HL-60/S4 (cell line): Measurements from ENCODE around the gene CTNS.

Experiments
- in situ Hi-C: fragments of 300-500 bp; cut with MboI; formaldehyde crosslinking; loops from 2 replicates; pipeline ENCODE4 v1.14.3; 2022; ENCODE audit warnings: low sequenced_read_pairs

Gene CTNS

DNA sequence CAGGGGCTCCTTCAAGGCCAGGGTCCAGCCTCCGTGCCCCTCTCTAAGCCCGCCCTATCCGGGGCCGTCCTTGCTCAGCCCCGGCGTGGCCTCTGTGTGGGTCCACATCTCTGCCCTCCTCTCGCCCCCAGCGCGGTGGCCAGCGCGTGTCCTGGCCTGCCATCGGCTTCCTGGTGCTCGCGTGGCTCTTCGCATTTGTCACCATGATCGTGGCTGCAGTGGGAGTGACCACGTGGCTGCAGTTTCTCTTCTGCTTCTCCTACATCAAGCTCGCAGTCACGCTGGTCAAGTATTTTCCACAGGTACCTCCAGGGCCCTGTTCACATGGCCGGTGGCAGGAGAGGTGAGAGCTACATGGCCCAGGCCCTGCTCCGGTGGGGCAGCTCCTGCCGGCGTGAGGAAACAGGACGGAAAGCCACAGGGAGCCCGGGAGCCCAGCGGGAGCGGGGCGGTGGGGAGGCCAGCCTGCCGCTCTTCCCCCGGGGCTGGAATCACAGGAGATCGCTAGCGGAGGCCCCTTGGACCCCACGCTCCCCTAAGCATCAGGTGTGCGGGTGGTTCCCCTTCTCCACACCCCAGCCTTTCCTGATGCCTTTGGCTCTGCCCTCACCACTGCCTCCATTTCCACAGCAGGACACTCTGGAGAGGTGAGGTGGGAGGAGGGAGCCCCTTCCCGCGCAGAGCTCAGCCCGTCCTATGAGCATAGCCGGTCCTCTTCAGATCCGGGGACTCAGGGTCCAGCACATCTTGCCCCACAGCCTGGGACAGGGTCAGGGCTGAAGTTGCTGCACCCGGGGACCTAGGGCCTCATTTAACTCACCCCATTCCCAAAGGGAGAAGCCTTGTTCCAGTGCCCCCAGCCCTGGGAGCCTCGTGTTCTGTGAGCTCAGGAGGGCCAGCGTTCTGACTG, 21.6 kb downstream of the CTNS start:
- in situ Hi-C loops = no loop called here

DNA sequence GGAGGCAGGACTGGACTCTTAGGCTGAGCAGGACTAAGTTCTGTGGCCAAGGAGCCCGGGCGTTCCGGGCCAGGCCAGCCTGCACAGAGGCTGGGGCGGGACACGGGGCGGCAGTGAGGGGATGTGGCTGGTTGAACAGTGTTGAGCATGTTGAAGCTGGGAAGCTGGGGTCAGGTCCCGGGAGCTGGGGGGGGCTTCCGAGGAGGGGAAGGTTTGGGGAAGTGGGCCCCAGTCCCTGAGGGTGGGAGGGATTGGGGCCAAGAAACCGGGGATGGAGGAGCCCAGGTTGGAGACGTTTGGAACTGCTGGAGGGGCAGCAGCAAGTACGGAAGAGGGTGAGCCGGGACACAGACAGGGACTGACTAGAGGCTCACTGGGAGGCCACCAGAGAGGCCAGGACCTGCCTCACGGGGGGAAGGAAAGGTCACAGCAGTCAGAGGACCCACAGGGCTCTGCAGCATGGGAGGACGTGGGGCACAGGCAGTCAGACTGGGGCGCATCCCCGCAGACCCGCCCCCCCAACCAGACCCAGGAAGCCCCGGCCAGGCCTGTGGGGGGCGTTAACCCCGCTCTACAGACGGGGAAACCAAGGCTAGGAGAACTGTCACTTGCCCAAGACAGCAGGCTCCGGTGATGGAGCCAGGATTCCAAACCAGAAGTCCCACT, 22.4 kb downstream of the CTNS start:
- in situ Hi-C loops = no loop called here

DNA sequence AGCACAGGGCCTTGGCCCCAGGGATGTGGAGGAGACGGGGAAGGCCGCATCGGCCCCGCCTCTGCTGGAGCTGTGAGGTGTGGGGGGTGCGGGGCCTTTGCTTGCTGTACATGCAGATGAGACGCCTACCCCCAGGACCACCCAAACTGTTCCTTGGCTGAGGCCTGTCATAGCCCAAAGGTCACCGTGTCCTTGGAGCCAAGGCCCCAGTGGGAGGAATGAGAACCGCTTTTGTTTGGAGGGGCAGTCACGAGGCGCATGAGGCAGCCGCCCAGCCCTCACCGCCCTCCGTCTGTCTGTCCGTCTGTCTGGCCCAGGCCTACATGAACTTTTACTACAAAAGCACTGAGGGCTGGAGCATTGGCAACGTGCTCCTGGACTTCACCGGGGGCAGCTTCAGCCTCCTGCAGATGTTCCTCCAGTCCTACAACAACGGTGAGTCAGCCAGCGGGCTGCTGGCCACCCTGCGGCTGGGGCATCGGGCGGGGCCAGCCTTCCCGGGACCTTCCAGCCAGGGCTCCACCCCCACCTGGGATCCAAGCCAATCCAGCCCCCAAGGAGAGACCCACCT, 23.1 kb downstream of the CTNS start:
- in situ Hi-C loops = no loop called here

DNA sequence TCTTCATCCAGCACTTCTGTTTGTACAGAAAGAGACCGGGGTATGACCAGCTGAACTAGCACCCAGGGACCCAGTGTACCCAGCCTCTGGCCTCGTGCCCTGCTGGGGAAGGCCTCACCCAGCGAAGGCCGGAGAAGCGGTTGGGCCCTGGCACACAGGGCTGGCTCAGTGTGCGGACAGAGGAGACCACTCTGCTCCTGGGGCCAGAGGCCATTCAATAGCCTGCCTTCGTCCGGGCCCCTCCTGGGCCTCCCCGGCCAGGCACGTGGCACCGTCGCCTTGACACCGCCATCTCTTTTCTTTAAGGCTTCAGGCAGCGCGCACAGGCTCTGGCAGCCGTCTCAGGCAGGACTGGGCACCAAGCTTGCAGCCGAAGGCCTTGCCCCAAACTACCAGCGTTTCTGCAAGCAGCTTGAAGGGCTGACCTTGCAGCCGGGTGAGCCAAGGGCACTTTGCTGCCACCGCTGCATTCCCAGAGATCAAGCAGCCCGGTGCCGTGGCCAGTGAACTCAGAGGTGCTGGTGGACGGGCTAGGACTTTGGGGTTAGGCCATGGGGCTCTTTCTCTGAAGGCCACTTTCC, 23.8 kb downstream of the CTNS start:
- in situ Hi-C loops = no loop called here

DNA sequence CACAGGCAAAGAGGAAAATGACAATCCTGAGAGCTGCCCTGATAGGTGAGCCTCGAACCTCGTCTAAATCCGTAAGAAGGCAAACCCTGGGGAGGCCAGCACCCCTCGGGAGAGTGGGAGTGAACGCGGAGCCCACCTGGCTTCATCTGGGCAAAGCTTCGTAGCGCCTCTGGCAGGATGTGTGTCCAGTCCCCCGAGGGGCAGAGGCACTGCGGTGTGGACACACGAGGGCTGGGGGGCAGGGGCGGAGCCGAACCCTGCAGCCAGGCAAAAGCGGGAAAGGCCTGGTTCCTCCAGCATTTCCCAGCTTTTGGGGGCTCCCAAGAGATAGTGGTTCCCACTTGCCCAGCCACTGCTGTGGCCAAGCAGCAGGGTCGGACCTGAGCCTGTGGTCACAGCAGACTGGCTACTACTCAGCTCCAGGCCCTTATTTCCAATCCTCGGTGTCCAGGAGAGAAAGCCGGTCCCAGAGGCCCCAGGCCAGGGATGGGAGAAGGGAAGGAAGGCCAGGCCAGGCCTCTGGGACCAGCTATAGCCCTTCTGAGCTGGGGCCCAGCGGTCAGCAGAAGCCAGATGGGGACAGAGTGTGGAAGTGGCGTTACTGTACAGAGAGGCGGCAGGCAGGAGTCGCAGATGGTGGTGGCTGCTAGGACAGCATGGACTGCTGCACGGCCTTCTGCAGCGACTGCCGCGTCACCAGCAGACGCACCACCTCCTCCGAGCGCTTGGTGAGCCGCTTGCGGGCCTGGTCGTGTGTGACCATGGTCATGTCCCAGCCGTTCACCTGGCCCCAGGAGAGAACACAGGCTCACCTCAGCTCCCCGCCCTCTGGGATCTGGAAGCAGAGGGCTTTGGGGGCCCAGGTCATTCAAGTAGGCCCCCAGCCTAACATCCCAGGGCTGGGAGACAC, 26.8 kb downstream of the CTNS start:
- in situ Hi-C loops = no loop called here

DNA sequence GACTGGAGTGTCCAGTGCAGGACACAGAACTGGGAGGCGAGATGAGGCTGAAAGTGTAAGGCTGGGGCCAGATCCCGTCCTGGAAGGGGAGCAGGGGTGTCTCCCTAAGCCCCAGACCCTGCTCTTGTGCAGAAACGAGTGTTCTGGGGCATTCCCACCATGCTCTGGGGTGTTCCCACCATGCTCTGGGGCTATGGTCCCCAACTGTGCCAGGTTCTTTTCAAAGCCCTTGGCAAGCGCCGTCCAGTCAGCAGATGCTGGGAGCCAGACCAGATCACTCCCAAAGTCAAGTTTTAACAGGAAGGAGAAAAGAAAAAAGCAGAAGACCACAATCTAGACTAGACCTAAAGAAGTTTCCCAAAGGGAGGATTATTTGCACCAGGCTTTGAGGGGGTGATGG, 29.3 kb downstream of the CTNS start:
- in situ Hi-C loops = no loop called here

DNA sequence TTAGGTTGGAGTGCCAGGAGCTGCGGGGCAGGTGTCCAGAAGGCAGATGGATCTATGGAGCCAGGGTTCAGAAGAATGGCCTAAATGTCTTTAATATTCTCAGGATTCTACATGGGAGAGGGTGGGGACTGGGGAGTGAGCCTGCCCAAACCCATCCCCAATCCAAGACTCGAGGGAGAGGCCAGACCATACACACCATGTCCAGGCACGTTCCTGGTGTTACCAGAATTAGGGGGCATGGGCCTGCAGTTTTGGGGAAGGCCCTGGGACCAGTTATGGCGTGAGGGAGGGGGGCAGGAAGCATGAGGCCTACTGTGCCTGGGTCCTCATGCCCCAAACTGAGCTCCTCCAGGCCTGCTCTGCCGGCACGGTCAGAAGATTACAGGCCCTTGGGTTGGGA, 30.0 kb downstream of the CTNS start:
- in situ Hi-C loops = no loop called here

DNA sequence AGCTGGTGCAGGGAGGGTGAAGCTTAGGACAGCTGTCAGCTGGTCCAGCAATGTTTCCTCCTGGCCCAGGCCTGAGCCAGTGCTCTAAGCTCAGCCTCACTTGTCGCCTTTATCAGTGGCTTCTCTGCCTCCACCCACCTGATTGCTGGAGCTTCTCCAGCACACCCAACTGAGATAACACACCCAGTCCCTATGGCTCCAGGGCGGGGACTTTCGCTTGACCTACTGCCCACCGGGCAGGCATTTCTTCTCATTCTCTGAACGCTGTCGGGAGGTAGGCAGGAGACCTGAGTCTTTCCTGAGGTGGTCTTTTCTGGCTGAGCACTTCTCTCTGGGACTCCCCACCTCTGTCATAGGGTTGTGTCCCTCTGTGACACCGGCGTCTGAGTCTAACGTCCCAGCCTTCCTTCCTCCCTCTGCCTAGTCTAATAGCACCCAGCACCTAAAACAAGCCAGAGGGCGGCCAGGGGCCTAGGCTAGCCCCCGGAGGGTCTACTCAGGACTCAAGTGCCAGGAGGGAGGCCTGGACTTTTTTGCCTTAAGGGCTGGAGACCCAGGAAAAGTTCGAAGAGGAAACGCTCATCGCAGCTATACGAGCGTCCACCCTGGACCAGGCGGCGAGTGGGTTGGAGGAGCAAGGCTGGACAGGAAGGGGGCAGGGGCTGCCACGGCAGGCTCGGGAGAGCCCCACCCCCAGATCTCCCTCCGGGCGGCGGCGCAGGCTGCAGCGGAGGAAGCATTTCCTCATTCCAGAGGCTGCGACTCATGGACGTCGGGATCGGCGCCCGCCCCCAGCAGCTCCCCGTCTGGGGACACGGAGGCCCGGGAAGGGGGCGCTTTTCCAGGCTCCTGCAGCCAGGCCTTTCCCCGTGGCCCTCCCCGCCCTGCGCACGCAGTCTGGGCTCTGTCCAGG, 31.1 kb downstream of the CTNS start:
- in situ Hi-C loops = no loop called here

DNA sequence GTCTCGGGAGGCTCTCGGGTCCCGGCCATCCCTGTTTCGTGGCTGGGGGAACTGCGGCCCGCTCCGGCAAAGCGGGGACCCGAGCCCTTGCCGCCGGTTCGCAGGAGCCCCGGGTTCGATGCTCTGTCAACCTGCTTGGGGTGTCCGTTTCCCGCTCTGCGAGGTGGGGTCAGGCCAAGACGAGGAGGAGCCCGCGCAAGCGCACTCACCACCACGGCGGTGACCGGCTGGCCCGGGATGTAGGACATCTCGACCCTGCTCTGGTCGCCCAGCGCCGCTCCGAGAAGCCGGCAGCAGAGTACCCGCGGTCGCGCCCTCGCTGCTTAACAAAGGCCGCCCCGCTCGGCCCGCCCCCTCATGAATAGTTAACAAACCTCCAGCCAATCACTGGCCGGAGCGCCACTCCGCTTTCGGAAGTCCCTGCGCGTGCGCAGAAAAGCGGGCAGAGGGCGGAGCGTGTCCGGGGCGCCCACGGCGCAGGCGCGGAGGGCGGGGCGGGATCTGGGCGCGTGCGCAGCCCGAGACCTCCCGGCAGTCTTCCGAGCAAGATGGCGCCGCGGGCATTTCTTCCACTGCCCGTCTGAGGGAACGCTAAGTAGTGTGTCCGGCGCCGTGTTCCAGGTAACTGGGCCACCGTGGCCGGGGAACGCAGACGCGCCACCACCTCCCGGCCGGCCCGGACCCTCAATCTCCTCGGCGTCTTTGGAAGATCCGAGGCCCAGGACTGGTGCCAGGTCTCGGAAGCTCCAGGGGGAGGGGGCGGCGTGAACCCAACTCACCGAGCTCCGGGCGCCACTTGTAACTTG, 31.9 kb downstream of the CTNS start, which contains the start of the genes EMC6 and TAX1BP3:
EMC6 (plus strand) TSS at position 534 of the 806 bp plus-strand sequence. CDS start 335 bp downstream, outside the sequence.
TAX1BP3 (minus strand) TSS at position 300 of the 806 bp plus-strand sequence; CDS start at position 248, 52 bp downstream.
- in situ Hi-C loops = no loop called here

DNA sequence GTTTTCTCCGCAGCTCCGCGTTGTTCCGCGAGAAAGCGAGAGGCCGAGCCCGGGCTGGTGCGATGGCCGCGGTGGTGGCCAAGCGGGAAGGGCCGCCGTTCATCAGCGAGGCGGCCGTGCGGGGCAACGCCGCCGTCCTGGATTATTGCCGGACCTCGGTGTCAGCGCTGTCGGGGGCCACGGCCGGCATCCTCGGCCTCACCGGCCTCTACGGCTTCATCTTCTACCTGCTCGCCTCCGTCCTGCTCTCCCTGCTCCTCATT, 32.5 kb downstream of the CTNS start:
- in situ Hi-C loops = no loop called here

DNA sequence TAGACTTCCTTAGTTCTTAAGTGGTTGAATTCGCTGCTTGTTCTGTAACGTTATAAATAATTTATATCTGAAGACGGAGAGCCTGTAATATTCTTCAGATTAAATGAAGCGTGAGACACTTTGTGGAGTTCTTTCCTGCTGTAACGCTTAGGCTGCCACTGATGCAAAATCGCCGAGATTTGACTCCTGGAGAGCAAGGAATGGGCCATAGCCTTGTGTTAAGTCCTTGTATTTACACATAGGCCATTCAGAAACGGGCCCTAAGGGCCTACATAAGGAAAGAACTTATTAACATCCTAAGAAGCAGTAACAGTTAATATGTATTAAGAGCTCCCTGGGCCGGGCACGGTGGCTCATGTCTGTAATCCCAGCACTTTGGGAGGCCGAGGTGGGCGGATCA, 33.0 kb downstream of the CTNS start:
- in situ Hi-C loops = no loop called here

DNA sequence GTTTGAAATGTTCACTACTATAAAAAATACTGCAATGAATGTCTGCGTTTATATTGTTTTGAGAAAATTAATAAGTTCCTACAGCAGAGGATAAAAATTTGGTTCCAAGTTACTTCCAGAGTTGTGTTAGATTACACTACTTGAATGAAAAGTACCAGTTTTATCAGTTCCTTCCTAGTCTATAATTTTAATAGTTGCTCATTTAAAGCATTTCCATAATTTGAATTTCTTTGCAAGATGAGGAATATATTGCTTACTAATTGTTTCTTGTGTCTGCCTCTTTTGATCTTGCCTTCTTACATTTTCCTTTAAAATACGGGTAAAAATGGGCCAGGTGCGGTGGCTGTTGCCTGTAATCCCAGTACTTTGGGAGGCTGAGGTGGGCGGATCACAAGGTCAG, 36.0 kb downstream of the CTNS start:
- in situ Hi-C loops = no loop called here

DNA sequence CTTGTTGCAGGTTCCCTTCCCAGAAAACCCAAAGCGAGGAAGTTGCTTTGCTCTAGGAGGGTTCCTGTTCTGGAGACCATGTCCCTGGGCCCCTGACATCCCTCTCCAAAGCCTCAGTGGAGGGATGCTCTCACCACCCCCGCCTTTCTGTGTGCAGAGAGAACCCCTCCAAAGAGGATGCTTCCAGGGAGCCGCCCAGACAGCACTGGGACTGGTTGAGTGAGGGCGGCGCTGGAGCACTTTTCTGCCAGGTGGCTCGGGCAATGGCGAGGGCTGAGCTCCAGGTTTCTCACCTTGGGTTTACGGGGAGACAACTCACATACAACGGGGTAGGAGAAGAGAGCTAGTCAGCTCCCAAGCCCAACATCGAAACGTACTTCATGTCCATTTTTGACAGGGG, 39.3 kb downstream of the CTNS start:
- in situ Hi-C loops = no loop called here

DNA sequence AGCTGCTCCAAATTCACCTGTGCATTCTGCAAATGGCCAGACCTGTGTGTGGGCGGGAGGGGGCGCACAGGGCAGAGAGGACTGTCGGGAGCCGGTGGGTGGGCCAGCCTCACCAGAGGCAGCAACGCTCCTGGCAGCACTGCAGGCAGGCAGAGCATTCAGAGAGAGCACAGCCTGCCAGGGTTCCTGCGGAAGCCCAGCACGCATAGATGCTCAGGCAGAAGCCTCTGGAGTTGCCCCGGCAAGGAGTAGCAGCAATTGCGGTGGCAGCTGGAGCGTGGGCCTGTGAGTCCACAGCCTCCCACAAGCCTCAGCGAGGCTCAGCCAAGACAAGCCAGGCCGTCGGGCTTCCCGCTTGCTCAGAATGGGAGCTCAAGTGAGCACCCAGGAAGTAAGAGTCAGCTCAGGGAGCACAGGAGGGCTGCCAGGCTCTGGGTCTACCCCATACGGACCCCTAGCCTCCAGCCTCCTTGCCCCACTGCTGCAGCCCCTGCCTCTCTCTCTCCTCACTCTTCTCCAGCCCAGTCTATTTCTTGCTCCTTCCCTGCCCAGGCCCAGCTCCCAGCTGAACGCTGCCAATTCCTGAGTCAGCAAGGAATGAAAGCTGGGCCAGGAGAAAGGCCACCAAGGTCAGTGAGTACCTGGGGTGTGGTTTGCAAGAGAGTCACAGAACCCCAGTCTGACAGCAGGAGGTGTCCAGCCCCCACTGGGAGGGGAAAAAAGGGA, 41.7 kb downstream of the CTNS start:
- in situ Hi-C loops = no loop called here

DNA sequence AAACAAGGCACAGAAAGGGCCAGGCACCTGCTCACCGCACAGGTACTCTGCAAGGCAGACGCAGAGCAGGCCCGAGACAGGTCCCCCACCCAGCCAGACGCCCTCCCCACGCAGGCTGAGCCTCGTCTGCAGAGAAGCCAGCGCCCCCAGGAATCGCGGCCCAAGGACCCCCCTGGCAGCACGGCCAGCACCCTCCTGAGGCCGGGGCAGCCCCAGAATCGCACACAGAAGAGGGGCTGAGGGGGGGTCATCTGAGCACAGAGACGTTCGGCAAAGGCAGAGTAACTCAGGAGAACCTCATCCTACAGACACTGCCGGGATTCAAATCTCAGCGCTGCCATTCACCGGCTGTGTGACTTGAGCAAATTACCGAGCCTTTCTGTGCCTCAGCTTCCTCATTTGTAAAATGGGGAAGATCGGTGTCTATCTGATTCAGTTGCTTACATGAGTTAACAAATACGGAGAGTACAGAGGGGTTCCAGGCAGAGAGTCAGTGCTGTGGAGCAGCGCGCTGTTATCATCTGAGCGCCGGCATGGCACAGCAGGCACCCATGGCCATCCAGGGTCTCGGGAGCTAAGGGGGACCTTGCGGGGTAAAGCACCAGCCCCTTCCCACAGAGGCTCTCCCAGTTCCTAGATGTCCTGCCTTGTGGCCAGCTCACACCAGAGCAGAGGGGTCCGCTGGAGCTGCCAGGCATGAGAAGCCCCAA, 42.4 kb downstream of the CTNS start:
- in situ Hi-C loops = no loop called here

DNA sequence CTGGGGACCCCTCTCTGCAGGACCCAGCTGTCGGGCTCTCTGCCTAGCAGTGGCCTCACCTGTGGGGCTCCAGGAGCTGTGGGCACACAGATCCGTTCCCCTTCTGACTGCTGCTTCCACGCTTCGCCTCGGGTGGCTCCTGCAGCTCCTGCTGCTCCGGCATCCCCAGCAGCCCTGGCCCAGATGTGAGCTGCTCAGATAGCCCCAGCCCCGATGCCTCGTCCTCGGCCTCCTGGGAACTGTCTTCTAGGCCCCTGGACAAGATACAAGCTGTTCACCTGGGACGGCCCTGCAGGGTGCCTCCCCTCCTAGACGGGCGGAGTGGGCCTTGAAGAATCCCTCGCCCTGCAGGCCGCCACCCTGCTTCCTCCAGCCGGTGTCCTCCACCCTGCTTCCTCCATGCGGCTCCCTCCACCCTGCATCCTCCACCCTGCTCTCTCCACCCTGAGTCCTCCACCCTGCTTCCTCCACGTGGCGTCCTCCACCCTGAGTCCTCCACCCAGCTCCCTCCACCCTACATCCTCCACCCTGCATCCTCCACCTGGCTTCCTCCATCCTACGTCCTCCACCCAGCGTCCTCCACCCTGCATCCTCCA, 43.1 kb downstream of the CTNS start:
- in situ Hi-C loops = no loop called here

DNA sequence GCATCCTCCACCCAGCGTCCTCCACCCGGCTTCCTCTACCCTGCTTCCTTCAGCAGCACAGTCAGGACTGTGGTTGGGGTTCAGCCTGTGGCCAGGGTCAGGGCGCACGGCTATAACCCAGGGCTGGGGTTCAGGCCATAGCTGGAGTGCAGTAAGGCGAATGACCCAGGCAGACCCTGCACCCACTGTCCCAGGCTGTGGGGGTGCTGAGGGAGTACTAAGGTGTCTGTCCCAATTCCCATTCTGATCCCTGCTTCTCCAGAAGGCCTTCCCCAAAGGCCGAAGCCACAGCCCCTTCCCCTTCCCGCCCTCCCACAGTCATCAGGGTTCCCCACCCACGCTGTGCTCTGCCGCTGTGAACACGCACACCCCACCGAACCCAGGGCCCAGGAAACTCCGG, 44.5 kb downstream of the CTNS start:
- in situ Hi-C loops = no loop called here
